Suprapubic skin (tissue), 4 donors: Measurements from ENCODE around the gene CGRRF1. TPM values are rescaled to one million over a fixed set of nuclear protein-coding genes. Genes with fewer than 3 reads are reported as not detected.

Experiments
- DNase-seq, 2 donors: peaks; one replicate each; pipeline ENCODE4 v3.0.0-alpha.2; 2019; ENCODE audit warnings: low spot score in 2 of 2
- H3K27ac ChIP-seq: fragments of 200-600 bp; sonication (generic); one replicate; pipeline ENCODE4 v1.5.1; 2019
- H3K27me3 ChIP-seq: fragments of 200-600 bp; sonication (generic); one replicate; pipeline ENCODE4 v1.5.1; 2019
- H3K36me3 ChIP-seq: fragments of 200-600 bp; sonication (generic); one replicate; pipeline ENCODE4 v1.5.1; 2019
- H3K4me1 ChIP-seq: fragments of 200-600 bp; sonication (generic); one replicate; pipeline ENCODE4 v1.5.1; 2019
- H3K4me3 ChIP-seq: fragments of 200-600 bp; sonication (generic); one replicate; pipeline ENCODE4 v1.5.1; 2019; ENCODE audit warnings: mild to moderate bottlenecking
- H3K9me3 ChIP-seq: fragments of 200-600 bp; sonication (generic); one replicate; pipeline ENCODE4 v1.5.1; 2019
- CTCF ChIP-seq, 2 donors: fragments of 200-600 bp in 1 of 2; fragments of 450-650 bp in 1 of 2; sonication (generic) in 1 of 2; IDR thresholded peaks; one replicate each; pipeline ENCODE4 v1.5.1; 2016 to 2019; ENCODE audit warnings: antibody characterized with exemption in 2 of 2, mild to moderate bottlenecking in 1 of 2, moderate library complexity in 1 of 2
- EP300 ChIP-seq: sonication (generic); formaldehyde crosslinking; IDR thresholded peaks from one replicate; pipeline ENCODE4 v1.6.1; 2017; ENCODE audit warnings: antibody characterized with exemption
- POLR2A ChIP-seq, 2 donors: fragments of 450-650 bp; IDR thresholded peaks; one replicate each; pipeline ENCODE4 v1.6.1; 2017; ENCODE audit warnings: antibody characterized with exemption in 2 of 2, mild to moderate bottlenecking in 2 of 2, moderate library complexity in 2 of 2
- POLR2AphosphoS5 ChIP-seq, 3 donors: sonication (generic); formaldehyde crosslinking; IDR thresholded peaks; one replicate each; pipeline ENCODE4 v1.6.1; 2017; ENCODE audit warnings: antibody characterized with exemption in 3 of 3
- WGBS: methylation state at CpG from one replicate; pipeline ENCODE4 v1.1.5; 2018; 5-methylcytosine and 5-hydroxymethylcytosine counted together
- total RNA-seq, 4 donors: library from RNA; depleted of rRNA; stranded (reverse); fragments of >200 nt; gene quantifications; one replicate each; pipeline ENCODE4 v1.1.0, GENCODE V29; 2016

Gene CGRRF1
- total RNA-seq, 4 donors from 2014 or later, result 5.6 to 12.1 (median 9.2) TPM

DNA sequence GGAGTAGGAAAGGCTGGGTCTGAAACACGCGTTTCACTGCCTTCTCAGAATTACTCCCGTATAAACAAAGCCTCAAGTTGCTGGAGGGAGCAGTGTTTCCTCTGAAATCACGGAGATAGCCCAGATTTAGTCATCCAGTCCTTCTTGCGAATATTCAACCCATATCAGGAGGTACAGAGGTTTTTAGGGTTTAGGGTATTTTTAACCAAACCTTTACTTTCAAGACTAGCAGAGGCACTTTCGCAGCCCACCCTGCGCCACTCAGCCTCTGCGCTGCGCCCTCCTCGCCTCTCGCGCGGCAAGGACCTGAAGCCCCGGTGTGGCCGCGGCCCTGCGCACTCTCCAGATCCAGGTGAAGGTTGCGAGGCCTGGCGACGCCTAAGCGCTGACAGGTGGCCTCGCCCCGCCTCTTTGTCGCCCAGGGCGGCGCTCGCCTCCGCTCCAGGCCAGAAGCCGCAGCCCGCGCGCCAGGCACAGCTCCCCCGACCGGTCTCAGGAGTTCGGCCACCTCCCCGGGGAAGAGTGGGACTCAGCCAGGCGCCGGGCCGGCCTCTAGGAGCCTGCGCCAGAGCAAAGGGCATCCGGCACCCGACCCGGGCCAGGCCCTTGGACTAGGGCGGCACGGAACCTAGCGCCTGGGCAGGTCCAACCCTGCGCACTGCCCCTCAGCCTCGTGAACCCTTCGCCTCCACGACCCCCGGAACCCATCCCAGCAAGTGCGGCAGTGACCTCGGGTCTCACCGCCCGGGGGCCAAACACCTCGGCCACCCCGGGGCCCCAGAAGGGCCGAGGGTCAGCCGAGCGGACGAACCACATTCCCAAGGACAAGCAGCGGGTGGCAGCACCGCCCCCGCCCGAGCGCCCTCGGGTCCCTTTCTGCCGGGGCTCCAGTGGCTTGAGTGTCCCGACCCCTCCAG lies 55.4 kb downstream of the CGRRF1 start:
- Histone ChIP-seq H3K27me3 (no peaks in the 10 kb centered on the region), H3K36me3 (no peaks in the 10 kb centered on the region), H3K4me3 (peak overlapping the region; percentile 93), H3K27ac (peak overlapping the region; percentile 97), H3K4me1 (peaks cover 44% of the 10 kb centered on the region), H3K9me3 (no peaks in the 10 kb centered on the region)
- DNase-seq, result peak; percentile 88 to 89
- WGBS, result under 1% methylated on average over 38 of the region's 69 CpGs
- no peak for TF ChIP-seq EP300
- peak in 1 of 2 donors; percentile 11 for TF ChIP-seq POLR2A (IDR thresholded peaks at IDR 0.05)
- TF ChIP-seq POLR2AphosphoS5 (IDR thresholded peaks at IDR 0.05), result no peak
- TF ChIP-seq CTCF (IDR thresholded peaks at IDR 0.05), result peak in 1 of 2 donors; percentile 15

DNA sequence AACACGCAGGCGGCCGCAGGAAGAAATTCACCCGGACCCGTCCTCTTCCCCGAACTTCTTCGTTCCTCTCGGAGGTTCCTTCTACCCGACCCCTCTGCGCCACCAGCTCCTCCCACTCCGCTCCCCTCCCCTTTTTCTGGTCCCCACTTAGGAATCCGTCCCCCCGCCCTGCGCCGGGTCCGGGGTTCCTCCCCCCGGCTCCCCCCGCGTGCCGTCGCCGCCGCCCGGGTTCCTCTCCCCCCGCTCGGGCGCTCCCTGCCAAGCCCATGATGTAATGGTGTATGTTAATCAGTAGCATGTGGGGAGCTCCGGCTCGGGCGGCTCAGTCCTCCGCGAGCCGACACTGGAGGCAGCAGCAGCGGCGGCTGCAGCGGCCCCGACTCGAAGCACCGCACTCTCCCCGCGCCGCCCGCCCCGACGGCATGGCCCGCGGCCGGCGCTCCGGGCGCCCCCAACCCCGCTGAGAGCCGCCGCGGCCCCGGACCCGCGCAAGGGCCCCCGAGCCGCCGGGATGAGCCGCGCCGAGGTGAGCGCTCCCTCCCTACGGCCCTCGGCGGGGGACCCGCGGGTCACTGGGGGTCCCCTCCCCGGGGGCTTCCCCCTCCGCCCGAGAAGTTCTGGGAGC lies 56.2 kb downstream of the CGRRF1 start:
- no peaks in the 10 kb centered on the region for H3K36me3 ChIP-seq
- under 1% methylated on average over 36 of the region's 73 CpGs for WGBS
- TF ChIP-seq CTCF (IDR thresholded peaks at IDR 0.05), result no peak
- peak; percentile 61 to 95 for TF ChIP-seq POLR2A (IDR thresholded peaks at IDR 0.05)
- peak; percentile 82 to 94 (median 86) for TF ChIP-seq POLR2AphosphoS5 (IDR thresholded peaks at IDR 0.05)

GRCh38 chr14:54566410-54567223 lies 56.9 kb downstream of the CGRRF1 start, which contains the start of gene SAMD4A:
SAMD4A (plus strand) TSS chr14:54567128; CDS start chr14:54567917, 789 bp downstream.
- peak; percentile 80 to 86 for DNase-seq
- Histone ChIP-seq H3K36me3 (no peaks in the 10 kb centered on the region), H3K27ac (peak within 1 kb of the TSS; percentile 97), H3K9me3 (no peaks in the 10 kb centered on the region), H3K4me1 (peaks cover 52% of the 10 kb centered on the region), H3K27me3 (no peaks in the 10 kb centered on the region), H3K4me3 (peak within 1 kb of the TSS; percentile 93)
- WGBS, result under 1% methylated on average over 46 of the region's 91 CpGs
- no peak for TF ChIP-seq POLR2A (IDR thresholded peaks at IDR 0.05)
- peak in 1 of 2 donors; percentile 8 for TF ChIP-seq CTCF (IDR thresholded peaks at IDR 0.05)

More for the DNA sequence above, 56.2 kb downstream of the CGRRF1 start:
- peak overlapping the region; percentile 93 for H3K4me3 ChIP-seq
- H3K4me1 ChIP-seq, result peaks cover 52% of the 10 kb centered on the region
- H3K27me3 ChIP-seq, result no peaks in the 10 kb centered on the region
- H3K27ac ChIP-seq, result peak overlapping the region; percentile 97
- DNase-seq, result peak; percentile 97
- no peaks in the 10 kb centered on the region for H3K9me3 ChIP-seq

- H3K4me3 ChIP-seq, result peak overlapping the region; percentile 93
- peak; percentile 81 to 83 for DNase-seq
Measured at GRCh38 chr14:54567224-54567638, 57.5 kb downstream of the CGRRF1 start.

More at GRCh38 chr14:54567224-54567638, 57.5 kb downstream of the CGRRF1 start:
- peak overlapping the region; percentile 97 for H3K27ac ChIP-seq
- peaks cover 52% of the 10 kb centered on the region for H3K4me1 ChIP-seq
- H3K27me3 ChIP-seq, result no peaks in the 10 kb centered on the region
- no peaks in the 10 kb centered on the region for H3K9me3 ChIP-seq
- H3K36me3 ChIP-seq, result no peaks in the 10 kb centered on the region
- 0% methylated on average over 3 of the region's 31 CpGs for WGBS
- no peak for TF ChIP-seq POLR2A (IDR thresholded peaks at IDR 0.05)
- TF ChIP-seq EP300, result no peak
- no peak for TF ChIP-seq CTCF (IDR thresholded peaks at IDR 0.05)
- TF ChIP-seq POLR2AphosphoS5 (IDR thresholded peaks at IDR 0.05), result no peak
